Measurements from ENCODE around the gene JAK1.
"Not testable (repeated sequence)": the region's sequence is repeated elsewhere in the genome, so short reads cannot be mapped to it uniquely, and the experiment has no call there.

JAK1 gene

GRCh38 chr1:64948905-64949833 lies 17.2 kb downstream of the JAK1 start:
- peak; percentile 20 for DNase-seq (ENCODE audit: low read depth)

- DNase-seq (ENCODE audit: low read depth) = no peak
Measured at GRCh38 chr1:64948216-64948615, 18.1 kb downstream of the JAK1 start.

- DNase-seq (ENCODE audit: low read depth) = no peak
Measured at GRCh38 chr1:64946916-64947315, 19.4 kb downstream of the JAK1 start.

- DNase-seq (ENCODE audit: low read depth) = no peak
Measured at GRCh38 chr1:64944913-64945312, 21.4 kb downstream of the JAK1 start.

- DNase-seq (ENCODE audit: low read depth) = no peak
Measured at GRCh38 chr1:64942675-64943074, 23.7 kb downstream of the JAK1 start.

- DNase-seq (ENCODE audit: low read depth) = no peak
Measured at GRCh38 chr1:64942118-64942517, 24.2 kb downstream of the JAK1 start.

GRCh38 chr1:64941461-64942117 lies 24.8 kb downstream of the JAK1 start:
- no peak for DNase-seq (ENCODE audit: low read depth)

GRCh38 chr1:64940025-64940424 lies 26.3 kb downstream of the JAK1 start:
- no peak for DNase-seq (ENCODE audit: low read depth)

- DNase-seq (ENCODE audit: low read depth) = no peak
Measured at GRCh38 chr1:64938991-64939390, 27.4 kb downstream of the JAK1 start.

GRCh38 chr1:64936956-64937355 lies 29.4 kb downstream of the JAK1 start:
- DNase-seq (ENCODE audit: low read depth) = no peak

GRCh38 chr1:64935551-64936155 lies 30.7 kb downstream of the JAK1 start:
- no peak for DNase-seq (ENCODE audit: low read depth)

- no peak for DNase-seq (ENCODE audit: low read depth)
Measured at GRCh38 chr1:64934878-64935275, 31.5 kb downstream of the JAK1 start.

- no peak for DNase-seq (ENCODE audit: low read depth)
Measured at GRCh38 chr1:64934115-64934877, 32.1 kb downstream of the JAK1 start.

- no peak for DNase-seq (ENCODE audit: low read depth)
Measured at GRCh38 chr1:64933296-64934070, 32.9 kb downstream of the JAK1 start.

- no peak for DNase-seq (ENCODE audit: low read depth)
Measured at GRCh38 chr1:64932962-64933295, 33.4 kb downstream of the JAK1 start.

GRCh38 chr1:64930640-64931039 lies 35.7 kb downstream of the JAK1 start:
- DNase-seq (ENCODE audit: low read depth) = not testable (repeated sequence)

- no peak for DNase-seq (ENCODE audit: low read depth)
Measured at GRCh38 chr1:64929221-64929620, 37.1 kb downstream of the JAK1 start.

- no peak for DNase-seq (ENCODE audit: low read depth)
Measured at GRCh38 chr1:64928325-64928724, 38.0 kb downstream of the JAK1 start.

GRCh38 chr1:64925594-64925993 lies 40.8 kb downstream of the JAK1 start:
- no peak for DNase-seq (ENCODE audit: low read depth)

- peak; percentile 21 for DNase-seq (ENCODE audit: low read depth)
Measured at GRCh38 chr1:64923294-64923718, 43.0 kb downstream of the JAK1 start.

GRCh38 chr1:64922336-64922735 lies 44.0 kb downstream of the JAK1 start:
- DNase-seq (ENCODE audit: low read depth) = no peak

GRCh38 chr1:64921771-64922170 lies 44.6 kb downstream of the JAK1 start:
- no peak for DNase-seq (ENCODE audit: low read depth)

All from activated T-cell treated with anti-CD3 and anti-CD28 coated beads for 24 hours (primary cell).